GM21737 (cell line): ENCODE data around the gene APPBP2.
A peak's percentile ranks its signal among the peaks of the same experiment; 100 is the strongest.

Source experiments
- ATAC-seq: cut with Tn5 transposase; IDR thresholded peaks from one replicate; pipeline ENCODE4 v1.9.1; 2021; ENCODE audit warnings: mild to moderate bottlenecking, moderate library complexity; ENCODE audit not compliant: unreplicated experiment

The APPBP2 gene

DNA sequence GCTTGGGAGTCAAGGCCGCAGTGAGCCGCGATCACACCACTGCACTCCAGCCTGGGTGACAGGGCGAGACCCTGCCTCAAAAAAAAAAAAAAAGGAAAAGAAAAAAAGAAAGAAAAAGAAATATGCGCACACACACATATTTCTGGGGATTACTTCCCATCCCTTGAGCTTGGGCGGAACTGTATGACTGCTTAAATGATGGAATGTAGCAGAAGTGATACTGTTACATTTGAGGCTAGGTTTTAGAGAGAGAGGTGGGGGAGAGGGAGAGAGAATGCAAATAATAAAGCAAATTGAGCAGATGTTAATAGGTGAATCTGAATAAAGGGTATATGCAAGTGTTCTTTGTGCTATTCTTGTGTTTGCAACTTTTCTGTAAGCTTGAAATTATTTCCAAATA lies 122.1 kb downstream of the APPBP2 start:
- ATAC-seq = no peak

DNA sequence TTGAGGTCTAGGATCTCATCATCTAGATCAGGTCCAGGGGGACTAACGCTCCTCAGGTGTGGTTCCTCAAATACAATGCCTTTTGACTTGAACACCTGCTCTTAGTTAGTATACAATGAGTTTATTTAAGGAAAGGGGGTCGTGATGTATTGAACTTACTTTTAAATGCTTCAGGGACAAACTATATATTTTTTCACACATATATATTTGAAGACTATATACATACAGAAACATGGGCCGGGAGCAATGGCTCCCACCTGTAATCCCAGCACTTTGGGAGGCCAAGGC lies 122.6 kb downstream of the APPBP2 start:
- ATAC-seq = no peak

DNA sequence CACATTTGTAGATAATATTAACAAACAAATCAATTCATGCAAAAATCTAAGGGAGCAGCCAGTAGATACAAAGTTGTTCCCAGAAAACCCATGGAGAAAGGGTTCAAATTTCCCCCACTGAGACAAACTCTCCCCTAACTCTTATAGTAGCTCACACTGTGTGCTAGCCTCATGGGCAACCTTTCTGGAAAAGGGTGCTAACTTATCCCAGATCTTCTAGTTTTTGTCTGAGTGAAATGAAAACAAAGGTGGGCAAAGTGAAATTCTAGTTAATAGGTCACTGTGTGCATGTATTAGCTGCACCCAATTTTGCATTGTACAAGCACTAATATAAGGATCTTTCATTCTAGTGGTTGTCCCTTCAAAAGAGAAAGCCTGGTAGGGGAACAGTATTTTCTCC lies 124.2 kb downstream of the APPBP2 start:
- ATAC-seq = no peak

GRCh38 chr17:60398227-60398959 lies 127.6 kb downstream of the APPBP2 start:
- ATAC-seq = peak; percentile 62

- ATAC-seq = no peak
Observed at GRCh38 chr17:60396412-60396811, 129.6 kb downstream of the APPBP2 start.

- ATAC-seq = no peak
Observed at GRCh38 chr17:60395508-60396065, 130.5 kb downstream of the APPBP2 start.

GRCh38 chr17:60393840-60394723 lies 132.0 kb downstream of the APPBP2 start:
- no peak for ATAC-seq
